ENCODE results near the gene NFIC.

DNA sequence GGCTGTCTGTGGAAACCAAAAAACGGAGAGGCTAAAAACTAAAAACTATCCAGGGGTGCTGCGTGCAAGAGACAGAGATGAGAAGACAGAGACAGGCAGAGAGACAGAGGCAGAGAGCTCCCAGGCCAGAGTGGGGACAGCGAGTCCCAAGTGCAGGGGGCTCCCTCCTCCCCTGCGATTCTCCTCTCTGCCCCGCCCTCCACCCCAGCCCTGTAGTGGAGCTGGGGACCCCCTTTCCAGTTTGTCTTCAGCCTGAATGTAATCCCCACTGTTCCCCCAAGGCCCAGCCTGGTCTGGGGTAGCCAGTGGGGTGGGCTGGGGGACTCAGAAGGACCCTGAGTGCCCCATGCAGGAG, 2.0 kb downstream of the NFIC start:
- no peak for TF ChIP-seq EZH2 (IDR thresholded peaks at IDR 0.05)
- TF ChIP-seq POLR2AphosphoS5 (IDR thresholded peaks at IDR 0.05; ENCODE audit: borderline replicate concordance, low read depth, low read length) = no peak

Measured in SK-N-MC (cell line).